CD4-positive, alpha-beta T cell (primary cell): Measurements from ENCODE around the gene TPH2. TPM values are rescaled to one million over a fixed set of nuclear protein-coding genes. Genes with fewer than 3 reads are reported as not detected.

ENCODE experiments used
- ATAC-seq: fragments of 200-7000 bp; cut with Tn5 transposase; one replicate; pipeline ENCODE4 v1.10.0; 2022; ENCODE audit warnings: mild to moderate bottlenecking; ENCODE audit not compliant: poor library complexity
- CTCF ChIA-PET: fragments of 350-600 bp; sonication (Branson Sonifier 250); formaldehyde crosslinking; loops from one replicate; lab custom pipeline; 2021; ENCODE audit warnings: antibody characterized with exemption, inconsistent platforms; lab: Charles Lee
- POLR2A ChIA-PET: fragments of 350-600 bp; sonication (Branson Sonifier 250); formaldehyde crosslinking; loops from one replicate; lab custom pipeline; 2021; ENCODE audit warnings: antibody characterized with exemption, inconsistent platforms; lab: Charles Lee
- DNase-seq, 14 experiments: peaks; one replicate each; pipeline ENCODE4 v3.0.0-alpha.2; 2013 to 2020; ENCODE audit warnings: mixed read lengths in 2 of 14
- H3K27ac ChIP-seq, 2 donors: one replicate each; pipeline versions ENCODE4 v1.5.1 to v1.7.0; 2013; ENCODE audit warnings: low read length in 2 of 2, low read depth in 1 of 2, mild to moderate bottlenecking in 1 of 2
- H3K27me3 ChIP-seq, 2 experiments: 1 replicate in 1 of 2; 2 replicates in 1 of 2; pipeline versions ENCODE4 v1.6.1 to v1.7.0; 2013; ENCODE audit warnings: low read length in 2 of 2, control low read depth in 1 of 2, mild to moderate bottlenecking in 1 of 2, moderate library complexity in 1 of 2; ENCODE audit not compliant: insufficient read depth in 2 of 2, control insufficient read depth in 1 of 2
- H3K36me3 ChIP-seq: one replicate; pipeline ENCODE4 v1.6.1; 2013; ENCODE audit warnings: low read length, control low read depth; ENCODE audit not compliant: insufficient read depth
- H3K4me1 ChIP-seq: one replicate; pipeline ENCODE4 v1.6.1; 2013; ENCODE audit warnings: low read length, control low read depth; ENCODE audit not compliant: insufficient read depth
- H3K4me3 ChIP-seq: one replicate; pipeline ENCODE4 v1.5.1; 2013; ENCODE audit warnings: mild to moderate bottlenecking, low read length, moderate library complexity
- H3K9me3 ChIP-seq, 2 experiments: 1 replicate in 1 of 2; 2 replicates in 1 of 2; pipeline versions ENCODE4 v1.6.1 to v1.7.0; 2013; ENCODE audit warnings: low read length in 2 of 2, mild to moderate bottlenecking in 2 of 2, control low read depth in 1 of 2, moderate library complexity in 1 of 2; ENCODE audit not compliant: control insufficient read depth in 1 of 2, insufficient read depth in 1 of 2
- H3K27ac Mint-ChIP-seq: one replicate; pipeline ENCODE4 v1.8.0; 2020; ENCODE audit warnings: mixed read lengths
- H3K27me3 Mint-ChIP-seq: one replicate; pipeline ENCODE4 v1.8.0; 2021; ENCODE audit warnings: mixed read lengths
- H3K36me3 Mint-ChIP-seq: one replicate; pipeline ENCODE4 v1.8.0; 2021; ENCODE audit warnings: low read depth, mixed read lengths
- H3K4me1 Mint-ChIP-seq: one replicate; pipeline ENCODE4 v1.8.0; 2021; ENCODE audit warnings: low read depth, mixed read lengths
- H3K4me3 Mint-ChIP-seq: one replicate; pipeline ENCODE4 v1.8.0; 2020; ENCODE audit warnings: mild to moderate bottlenecking, mixed read lengths
- H3K9me3 Mint-ChIP-seq: one replicate; pipeline ENCODE4 v1.8.0; 2020; ENCODE audit warnings: mixed read lengths
- intact Hi-C, 2 experiments: fragments of 100-400 bp; cut with DNase I in 1 of 2; cut with micrococcal nuclease in 1 of 2; formaldehyde crosslinking; loops; one replicate each; pipeline versions ENCODE4 v1.15.1 to v1.9.0; 2023 to 2025; cut with DNase I, micrococcal nuclease
- total RNA-seq, 174 experiments: library from RNA in 2 of 174; stranded (reverse) in 2 of 174; gene quantifications; one replicate each; pipeline ENCODE4 v1.2.3 and lab custom pipeline; 2021 to 2026
- TF ChIP-seq, protein P1 (sequence below): fragments of 200-600 bp; IDR thresholded peaks from one replicate; pipeline ENCODE4 v1.8.0; 2022; ENCODE audit warnings: antibody characterized with exemption, mild to moderate bottlenecking

The TPH2 gene
- total RNA-seq, 2 experiments from 2014 or later = not detected

DNA sequence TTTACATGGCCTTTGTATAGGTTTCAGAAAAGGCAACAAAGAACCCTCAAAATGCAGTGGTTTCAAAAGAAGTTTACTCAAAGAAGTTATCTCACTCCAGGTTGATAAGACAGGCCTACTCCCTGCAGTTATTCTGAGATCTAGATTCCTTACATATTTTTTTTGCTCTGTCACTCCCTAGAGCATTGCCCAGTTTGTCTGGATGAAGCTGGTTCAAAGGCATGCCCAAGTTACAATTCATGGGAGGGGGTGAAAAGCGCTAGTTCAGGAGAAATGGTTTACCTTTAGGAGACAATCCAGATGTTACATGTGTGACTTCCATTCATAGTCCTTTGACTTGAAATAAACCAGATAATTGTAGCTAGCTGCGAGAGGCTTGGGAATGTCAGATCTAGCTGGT is 115.0 kb downstream of the TPH2 start:
- Mint-ChIP-seq H3K9me3 (no peaks in the 10 kb centered on the region), H3K4me1 (no peaks in the 10 kb centered on the region), H3K36me3 (no peaks in the 10 kb centered on the region), H3K4me3 (no peak overlapping the region), H3K27me3 (peaks cover 9% of the 10 kb centered on the region), H3K27ac (no peak overlapping the region)
- intact Hi-C loops = no loop called here
- Histone ChIP-seq H3K4me1 (no peaks in the 10 kb centered on the region), H3K4me3 (no peak overlapping the region), H3K27me3 (no peaks in the 10 kb centered on the region), H3K27ac (no peak overlapping the region), H3K9me3 (no peaks in the 10 kb centered on the region), H3K36me3 (no peaks in the 10 kb centered on the region)
- ChIA-PET CTCF (no interaction called here), POLR2A (no interaction called here)
- DNase-seq (no peak), ATAC-seq (no peak)
- TF ChIP-seq, protein P1, sequence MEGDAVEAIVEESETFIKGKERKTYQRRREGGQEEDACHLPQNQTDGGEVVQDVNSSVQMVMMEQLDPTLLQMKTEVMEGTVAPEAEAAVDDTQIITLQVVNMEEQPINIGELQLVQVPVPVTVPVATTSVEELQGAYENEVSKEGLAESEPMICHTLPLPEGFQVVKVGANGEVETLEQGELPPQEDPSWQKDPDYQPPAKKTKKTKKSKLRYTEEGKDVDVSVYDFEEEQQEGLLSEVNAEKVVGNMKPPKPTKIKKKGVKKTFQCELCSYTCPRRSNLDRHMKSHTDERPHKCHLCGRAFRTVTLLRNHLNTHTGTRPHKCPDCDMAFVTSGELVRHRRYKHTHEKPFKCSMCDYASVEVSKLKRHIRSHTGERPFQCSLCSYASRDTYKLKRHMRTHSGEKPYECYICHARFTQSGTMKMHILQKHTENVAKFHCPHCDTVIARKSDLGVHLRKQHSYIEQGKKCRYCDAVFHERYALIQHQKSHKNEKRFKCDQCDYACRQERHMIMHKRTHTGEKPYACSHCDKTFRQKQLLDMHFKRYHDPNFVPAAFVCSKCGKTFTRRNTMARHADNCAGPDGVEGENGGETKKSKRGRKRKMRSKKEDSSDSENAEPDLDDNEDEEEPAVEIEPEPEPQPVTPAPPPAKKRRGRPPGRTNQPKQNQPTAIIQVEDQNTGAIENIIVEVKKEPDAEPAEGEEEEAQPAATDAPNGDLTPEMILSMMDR = no peak

DNA sequence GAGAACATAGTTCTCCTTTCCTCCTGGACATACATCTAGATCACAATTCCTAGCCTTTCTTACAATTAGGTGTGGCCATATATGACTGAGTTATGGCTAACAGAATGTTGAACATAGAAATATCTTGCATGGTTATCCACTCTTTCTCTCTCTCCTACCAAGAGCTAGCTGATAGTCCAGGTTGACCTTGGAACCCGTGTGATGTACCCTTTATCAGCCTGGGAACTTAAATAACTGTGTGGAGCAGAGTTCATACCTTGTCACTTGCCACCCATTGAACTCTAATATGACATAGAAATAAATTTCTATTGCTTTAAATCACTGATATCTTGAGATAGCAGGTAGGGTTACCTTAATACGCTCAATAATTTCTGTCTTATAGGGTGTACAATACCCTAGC is 115.9 kb downstream of the TPH2 start:
- Histone ChIP-seq H3K27me3 (no peaks in the 10 kb centered on the region), H3K4me1 (no peaks in the 10 kb centered on the region), H3K36me3 (no peaks in the 10 kb centered on the region), H3K9me3 (no peaks in the 10 kb centered on the region), H3K4me3 (no peak overlapping the region), H3K27ac (no peak overlapping the region)
- H3K9me3 Mint-ChIP-seq = no peaks in the 10 kb centered on the region
- no peak overlapping the region for H3K4me3 Mint-ChIP-seq
- intact Hi-C loops = no loop called here
- peaks cover 9% of the 10 kb centered on the region for H3K27me3 Mint-ChIP-seq
- POLR2A ChIA-PET = no interaction called here
- TF ChIP-seq, protein P1 = no peak
- CTCF ChIA-PET = no interaction called here
- no peaks in the 10 kb centered on the region for H3K4me1 Mint-ChIP-seq
- no peak overlapping the region for H3K27ac Mint-ChIP-seq
- DNase-seq (no peak), ATAC-seq (no peak)
- no peaks in the 10 kb centered on the region for H3K36me3 Mint-ChIP-seq

DNA sequence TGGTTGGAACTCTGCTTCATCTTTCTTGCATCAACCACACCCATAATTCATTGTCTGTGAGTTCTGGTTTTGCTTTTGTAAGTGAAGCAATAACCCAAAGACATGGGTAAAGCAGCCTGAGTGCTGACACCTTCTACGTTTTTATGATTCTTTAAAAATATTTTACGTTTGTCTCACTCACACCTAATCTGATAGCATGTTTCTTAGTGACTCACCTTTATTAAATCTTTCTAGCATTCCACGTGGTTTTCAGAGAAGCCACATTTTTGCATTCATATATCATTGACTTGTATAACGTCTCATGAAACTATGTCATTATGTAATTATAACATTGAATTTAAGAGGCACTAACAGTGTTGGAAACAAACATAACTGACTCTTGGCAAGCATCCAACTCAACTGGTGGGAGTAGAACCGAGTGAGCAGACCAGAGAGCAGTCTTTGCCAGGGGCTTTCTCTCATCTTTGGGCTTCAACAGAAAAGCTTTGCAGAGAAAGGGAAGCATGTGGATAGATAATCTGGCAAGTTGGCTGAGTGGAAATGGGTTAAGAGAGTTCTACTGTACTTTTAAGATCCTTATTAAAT is 118.8 kb downstream of the TPH2 start:
- Histone ChIP-seq H3K4me3 (no peak overlapping the region), H3K9me3 (no peaks in the 10 kb centered on the region), H3K27me3 (no peaks in the 10 kb centered on the region), H3K36me3 (no peaks in the 10 kb centered on the region), H3K4me1 (no peaks in the 10 kb centered on the region), H3K27ac (no peak overlapping the region)
- Mint-ChIP-seq H3K9me3 (no peaks in the 10 kb centered on the region), H3K27ac (no peak overlapping the region), H3K27me3 (peaks cover 6% of the 10 kb centered on the region), H3K36me3 (no peaks in the 10 kb centered on the region), H3K4me1 (no peaks in the 10 kb centered on the region), H3K4me3 (no peak overlapping the region)
- ATAC-seq (no peak), DNase-seq (no peak)
- TF ChIP-seq, protein P1 = no peak
- ChIA-PET POLR2A (no interaction called here), CTCF (no interaction called here)
- intact Hi-C loops = no loop called here
